ENCODE results near the gene ERC1.
A peak's percentile ranks its signal among the peaks of the same experiment; 100 is the strongest.

ERC1 gene

GRCh38 chr12:1529862-1530591 is 539.0 kb downstream of the ERC1 start:
- no peak for ATAC-seq (replicated peaks)
- Mint-ChIP-seq H3K27me3 (peaks cover 61 to 75% of the 10 kb centered on the region in 2 donors), H3K4me3 (peak overlapping the region; percentile 85 to 89), H3K27ac (peak overlapping the region; percentile 88), H3K36me3 (peaks cover 3% of the 10 kb centered on the region in 2 donors), H3K4me1 (peaks cover 36 to 48% of the 10 kb centered on the region in 2 donors), H3K9me3 (no peaks in the 10 kb centered on the region)
- no peak for DNase-seq

GRCh38 chr12:1530592-1531152 is 539.6 kb downstream of the ERC1 start:
- DNase-seq (no peak), ATAC-seq (replicated peaks) (no peak)
- peak overlapping the region in 1 of 2 donors; percentile 79 for H3K4me3 Mint-ChIP-seq
- peaks cover 30 to 44% of the 10 kb centered on the region in 2 donors for H3K4me1 Mint-ChIP-seq
- H3K27me3 Mint-ChIP-seq = peaks cover 57 to 72% of the 10 kb centered on the region in 2 donors
- H3K27ac Mint-ChIP-seq = no peak overlapping the region
- no peaks in the 10 kb centered on the region for H3K9me3 Mint-ChIP-seq
- H3K36me3 Mint-ChIP-seq = peaks cover 3% of the 10 kb centered on the region in 2 donors

- Mint-ChIP-seq H3K27me3 (peaks cover 58 to 72% of the 10 kb centered on the region in 2 donors), H3K4me3 (peak overlapping the region; percentile 67 to 79), H3K4me1 (peaks cover 26 to 41% of the 10 kb centered on the region in 2 donors), H3K27ac (peak overlapping the region; percentile 62), H3K36me3 (peaks cover 3% of the 10 kb centered on the region in 2 donors), H3K9me3 (no peaks in the 10 kb centered on the region)
- DNase-seq (no peak), ATAC-seq (replicated peaks) (no peak)
These were observed 540.2 kb downstream of the ERC1 start for GRCh38 chr12:1531153-1531653.

- no peak for DNase-seq
- H3K27ac Mint-ChIP-seq = peak overlapping the region; percentile 83
- peaks cover 26 to 41% of the 10 kb centered on the region in 2 donors for H3K4me1 Mint-ChIP-seq
- no peak for ATAC-seq (replicated peaks)
- peaks cover 58 to 72% of the 10 kb centered on the region in 2 donors for H3K27me3 Mint-ChIP-seq
- no peaks in the 10 kb centered on the region for H3K9me3 Mint-ChIP-seq
- peaks cover 3% of the 10 kb centered on the region in 2 donors for H3K36me3 Mint-ChIP-seq
- peak overlapping the region; percentile 67 to 79 for H3K4me3 Mint-ChIP-seq
These were observed 540.8 kb downstream of the ERC1 start for GRCh38 chr12:1531654-1532374.

GRCh38 chr12:1532375-1533165 is 541.5 kb downstream of the ERC1 start:
- no peaks in the 10 kb centered on the region for H3K9me3 Mint-ChIP-seq
- peak overlapping the region; percentile 83 for H3K27ac Mint-ChIP-seq
- H3K4me3 Mint-ChIP-seq = peak overlapping the region; percentile 79 to 85
- DNase-seq (no peak), ATAC-seq (replicated peaks) (no peak)
- peaks cover 3% of the 10 kb centered on the region in 2 donors for H3K36me3 Mint-ChIP-seq
- H3K4me1 Mint-ChIP-seq = peaks cover 28 to 41% of the 10 kb centered on the region in 2 donors
- H3K27me3 Mint-ChIP-seq = peaks cover 58 to 71% of the 10 kb centered on the region in 2 donors

- Mint-ChIP-seq H3K27me3 (peaks cover 57 to 69% of the 10 kb centered on the region in 2 donors), H3K9me3 (no peaks in the 10 kb centered on the region), H3K4me3 (peak overlapping the region; percentile 78 to 85), H3K4me1 (peaks cover 28 to 41% of the 10 kb centered on the region in 2 donors), H3K36me3 (peaks cover 3% of the 10 kb centered on the region in 2 donors), H3K27ac (peak overlapping the region; percentile 83)
- DNase-seq (no peak), ATAC-seq (replicated peaks) (peak; percentile 37 to 54)
These were observed 542.2 kb downstream of the ERC1 start for GRCh38 chr12:1533205-1533601.

GRCh38 chr12:1533602-1534304 is 542.7 kb downstream of the ERC1 start:
- H3K9me3 Mint-ChIP-seq = no peaks in the 10 kb centered on the region
- peaks cover 3% of the 10 kb centered on the region in 2 donors for H3K36me3 Mint-ChIP-seq
- H3K4me3 Mint-ChIP-seq = peak overlapping the region; percentile 78 to 85
- ATAC-seq (replicated peaks) (peak; percentile 87 to 90), DNase-seq (peak; percentile 60)
- peak overlapping the region; percentile 72 for H3K27ac Mint-ChIP-seq
- peaks cover 28 to 41% of the 10 kb centered on the region in 2 donors for H3K4me1 Mint-ChIP-seq
- H3K27me3 Mint-ChIP-seq = peaks cover 55 to 67% of the 10 kb centered on the region in 2 donors

GRCh38 chr12:1534748-1535147 is 543.7 kb downstream of the ERC1 start:
- Mint-ChIP-seq H3K27ac (peak overlapping the region; percentile 60), H3K36me3 (no peaks in the 10 kb centered on the region), H3K4me1 (peaks cover 25 to 36% of the 10 kb centered on the region in 2 donors), H3K4me3 (peak overlapping the region; percentile 11 to 41), H3K27me3 (peaks cover 55 to 67% of the 10 kb centered on the region in 2 donors), H3K9me3 (no peaks in the 10 kb centered on the region)
- ATAC-seq (replicated peaks) (peak; percentile 15 to 17), DNase-seq (no peak)

GRCh38 chr12:1536817-1537216 is 545.8 kb downstream of the ERC1 start:
- H3K36me3 Mint-ChIP-seq = no peaks in the 10 kb centered on the region
- H3K27me3 Mint-ChIP-seq = peaks cover 55 to 65% of the 10 kb centered on the region in 2 donors
- DNase-seq (no peak), ATAC-seq (replicated peaks) (no peak)
- no peak overlapping the region for H3K4me3 Mint-ChIP-seq
- H3K9me3 Mint-ChIP-seq = no peaks in the 10 kb centered on the region
- peaks cover 24 to 29% of the 10 kb centered on the region in 2 donors for H3K4me1 Mint-ChIP-seq
- H3K27ac Mint-ChIP-seq = no peak overlapping the region

GRCh38 chr12:1539135-1539534 is 548.1 kb downstream of the ERC1 start:
- H3K4me3 Mint-ChIP-seq = no peak overlapping the region
- DNase-seq (no peak), ATAC-seq (replicated peaks) (no peak)
- no peaks in the 10 kb centered on the region for H3K9me3 Mint-ChIP-seq
- peaks cover 40 to 63% of the 10 kb centered on the region in 2 donors for H3K27me3 Mint-ChIP-seq
- H3K27ac Mint-ChIP-seq = no peak overlapping the region
- no peaks in the 10 kb centered on the region for H3K36me3 Mint-ChIP-seq
- H3K4me1 Mint-ChIP-seq = peaks cover 5 to 6% of the 10 kb centered on the region in 2 donors

GRCh38 chr12:1540690-1541089 is 549.7 kb downstream of the ERC1 start:
- Mint-ChIP-seq H3K4me1 (peaks cover 0 to 1% of the 10 kb centered on the region in 2 donors), H3K27me3 (peaks cover 38 to 60% of the 10 kb centered on the region in 2 donors), H3K36me3 (no peaks in the 10 kb centered on the region), H3K4me3 (no peak overlapping the region), H3K27ac (no peak overlapping the region), H3K9me3 (no peaks in the 10 kb centered on the region)
- ATAC-seq (replicated peaks) (no peak), DNase-seq (no peak)

GRCh38 chr12:1542599-1542998 is 551.6 kb downstream of the ERC1 start:
- DNase-seq = no peak
- peaks cover 0 to 2% of the 10 kb centered on the region in 2 donors for H3K4me1 Mint-ChIP-seq
- no peaks in the 10 kb centered on the region for H3K9me3 Mint-ChIP-seq
- peaks cover 28 to 47% of the 10 kb centered on the region in 2 donors for H3K27me3 Mint-ChIP-seq
- no peak overlapping the region for H3K4me3 Mint-ChIP-seq
- H3K36me3 Mint-ChIP-seq = peaks cover 0 to 2% of the 10 kb centered on the region in 2 donors
- H3K27ac Mint-ChIP-seq = no peak overlapping the region
- no peak for ATAC-seq (replicated peaks)

All from stimulated activated naive B cell treated with anti-CD40 and anti-IgM and Interleukin-4, amounts not matched to agents 10 μg/mL and 1 μg/mL and 100 μg/mL, for 72 hours (primary cell).